ENCODE results near the gene SLC25A14. TPM values are rescaled to one million over a fixed set of nuclear protein-coding genes. Genes with fewer than 3 reads are reported as not detected.

The SLC25A14 gene
- total and polyA plus RNA-seq, 2 experiments from 2014 or later = 8.3 to 14.9 TPM

DNA sequence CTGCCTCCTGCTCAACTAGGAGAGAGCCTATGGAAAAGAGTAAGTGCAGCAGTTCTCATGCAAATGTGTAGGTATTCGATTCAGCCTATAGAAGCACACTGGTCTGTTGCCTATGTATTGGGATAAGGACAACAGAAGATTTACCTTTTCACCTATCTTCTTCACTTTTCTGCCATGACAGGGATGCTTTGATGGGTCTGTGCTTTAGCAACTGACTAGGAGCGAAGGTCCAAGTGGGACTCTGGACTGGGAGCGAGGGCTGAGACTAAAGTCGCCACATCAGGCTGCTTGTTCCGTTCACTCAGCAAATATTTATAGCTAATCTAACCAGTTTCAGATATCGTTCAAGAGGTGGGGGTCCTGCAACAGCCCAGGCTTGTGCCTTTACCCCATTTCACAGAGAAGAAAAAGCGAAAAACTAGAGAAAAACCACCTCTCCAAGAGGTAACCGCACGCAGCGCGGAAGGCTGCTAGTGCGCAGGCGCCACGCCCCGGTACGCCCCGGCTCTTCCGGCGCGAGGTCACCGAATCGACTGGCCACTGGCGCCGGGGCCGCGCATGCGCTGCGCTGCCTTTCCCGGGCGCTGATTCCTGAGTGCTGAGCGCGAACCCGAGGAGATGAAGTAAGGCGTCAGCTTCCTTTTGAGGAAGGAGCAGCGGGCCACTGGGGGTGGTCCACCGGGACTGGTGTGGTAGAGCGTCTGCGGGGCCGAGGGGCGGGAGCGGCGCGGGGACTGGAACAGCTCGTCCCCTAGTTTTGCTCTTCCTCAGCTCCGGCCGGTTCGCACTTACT, 61.9 kb downstream of the SLC25A14 start, which contains the start of gene RBMX2:
TSS of gene RBMX2 (plus strand) at position 573 of the 793 bp plus-strand sequence. CDS start at position 619, 46 bp downstream.
- Mint-ChIP-seq H3K27me3 (ENCODE audit: insufficient read depth, low read depth, poor library complexity) (peaks cover 7% of the 10 kb centered on the region), H3K27ac (peak within 1 kb of the TSS; percentile 94), H3K9me3 (no peaks in the 10 kb centered on the region), H3K4me1 (no peaks in the 10 kb centered on the region), H3K36me3 (ENCODE audit: low read depth) (peaks cover 9% of the 10 kb centered on the region; the same call in 2 of the 3 replicates), H3K4me3 (peak within 1 kb of the TSS; percentile 91)
- Histone ChIP-seq H3K4me1 (ENCODE audit: insufficient read depth) (no peaks in the 10 kb centered on the region), H3K36me3 (ENCODE audit: insufficient read depth) (no peaks in the 10 kb centered on the region), H3K4me3 (peak within 1 kb of the TSS; percentile 79), H3K79me2 (replicated peaks; ENCODE audit: insufficient read depth) (peaks cover 11% of the 10 kb centered on the region), H3K27me3 (ENCODE audit: insufficient read depth) (no peaks in the 10 kb centered on the region), H2AFZ (peak within 1 kb of the TSS; percentile 91), H3K9me2 (ENCODE audit: insufficient read depth) (no peaks in the 10 kb centered on the region), H3F3A (replicated peaks; ENCODE audit: low read depth) (no peaks in the 10 kb centered on the region), H3K27ac (ENCODE audit: low read depth) (peak within 1 kb of the TSS; percentile 78; the same call in 1 of the 2 replicates), H4K20me1 (replicated peaks; ENCODE audit: insufficient read depth) (no peaks in the 10 kb centered on the region), H3K4me2 (peak within 1 kb of the TSS; percentile 89)
- peak; percentile 93 for ATAC-seq
- DNase-seq (ENCODE audit: low spot score) = peak; percentile 76
- peak; percentile 68 for TF ChIP-seq POLR2AphosphoS5 (IDR thresholded peaks at IDR 0.05; ENCODE audit: low read depth)
- no peak for TF ChIP-seq NANOG (IDR thresholded peaks at IDR 0.05; ENCODE audit: borderline replicate concordance)

DNA sequence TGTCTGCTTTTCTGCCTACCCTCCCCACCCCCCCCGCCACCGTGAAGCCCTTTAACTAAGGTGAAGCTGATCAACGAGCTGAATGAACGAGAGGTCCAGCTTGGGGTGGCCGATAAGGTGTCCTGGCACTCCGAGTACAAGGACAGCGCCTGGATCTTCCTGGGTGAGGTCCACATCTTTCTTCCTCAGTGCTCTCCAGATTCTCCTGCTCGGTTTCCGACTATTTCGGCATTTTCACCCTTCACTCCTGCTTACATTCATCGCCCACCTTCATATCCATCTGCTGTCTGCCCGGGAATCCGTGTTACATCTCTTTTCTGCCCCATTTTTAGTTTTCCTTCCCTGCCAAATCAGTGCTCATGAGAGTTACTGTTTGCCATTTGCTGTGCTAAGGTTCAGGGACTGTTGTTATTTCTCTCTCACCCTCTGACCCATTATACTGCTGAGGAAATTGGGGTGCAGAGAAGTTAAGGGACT, 62.5 kb downstream of the SLC25A14 start:
- no peaks in the 10 kb centered on the region for H3F3A ChIP-seq (replicated peaks; ENCODE audit: low read depth)
- no peak; the same call in 2 of the 3 replicates for ATAC-seq
- no peak for TF ChIP-seq CTCF (conservative IDR thresholded peaks at IDR 0.05; ENCODE audit: low read depth in 2 of 2)
- no peak for TF ChIP-seq STAT1 (IDR thresholded peaks at IDR 0.05; ENCODE audit: unreplicated experiment)
- TF ChIP-seq REST (IDR thresholded peaks at IDR 0.05; ENCODE audit: unreplicated experiment) = no peak
- TF ChIP-seq, protein P1, sequence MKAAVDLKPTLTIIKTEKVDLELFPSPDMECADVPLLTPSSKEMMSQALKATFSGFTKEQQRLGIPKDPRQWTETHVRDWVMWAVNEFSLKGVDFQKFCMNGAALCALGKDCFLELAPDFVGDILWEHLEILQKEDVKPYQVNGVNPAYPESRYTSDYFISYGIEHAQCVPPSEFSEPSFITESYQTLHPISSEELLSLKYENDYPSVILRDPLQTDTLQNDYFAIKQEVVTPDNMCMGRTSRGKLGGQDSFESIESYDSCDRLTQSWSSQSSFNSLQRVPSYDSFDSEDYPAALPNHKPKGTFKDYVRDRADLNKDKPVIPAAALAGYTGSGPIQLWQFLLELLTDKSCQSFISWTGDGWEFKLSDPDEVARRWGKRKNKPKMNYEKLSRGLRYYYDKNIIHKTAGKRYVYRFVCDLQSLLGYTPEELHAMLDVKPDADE (IDR thresholded peaks at IDR 0.05) = no peak
- TF ChIP-seq EZH2phosphoT487 (IDR thresholded peaks at IDR 0.05; ENCODE audit: unreplicated experiment) = no peak
- no peak for TF ChIP-seq EZH2 (IDR thresholded peaks at IDR 0.05; ENCODE audit: low read depth, unreplicated experiment)
- TF ChIP-seq NANOG (IDR thresholded peaks at IDR 0.05; ENCODE audit: borderline replicate concordance) = no peak
- TF ChIP-seq JUNB (IDR thresholded peaks at IDR 0.05; ENCODE audit: unreplicated experiment) = no peak
- TF ChIP-seq ZNF331 (CRISPR knock-in tag; IDR thresholded peaks at IDR 0.05; ENCODE audit: low read depth) = no peak
- no peak for TF ChIP-seq ZNF114 (CRISPR knock-in tag; IDR thresholded peaks at IDR 0.05)

More for the DNA sequence above, 62.5 kb downstream of the SLC25A14 start:
- Histone ChIP-seq H4K20me1 (replicated peaks; ENCODE audit: insufficient read depth) (no peaks in the 10 kb centered on the region), H3K36me3 (ENCODE audit: insufficient read depth) (no peaks in the 10 kb centered on the region), H3K4me1 (ENCODE audit: insufficient read depth) (no peaks in the 10 kb centered on the region), H3K4me2 (peak overlapping the region; percentile 89), H3K79me2 (replicated peaks; ENCODE audit: insufficient read depth) (peaks cover 11% of the 10 kb centered on the region), H3K4me3 (peak overlapping the region; percentile 79), H3K27me3 (ENCODE audit: insufficient read depth) (no peaks in the 10 kb centered on the region), H3K9me2 (ENCODE audit: insufficient read depth) (no peaks in the 10 kb centered on the region), H2AFZ (no peak overlapping the region), H3K27ac (ENCODE audit: low read depth) (no peak overlapping the region)
- H3K4me1 Mint-ChIP-seq = no peaks in the 10 kb centered on the region
- no peak for DNase-seq (ENCODE audit: low spot score)
- peaks cover 7% of the 10 kb centered on the region for H3K27me3 Mint-ChIP-seq (ENCODE audit: insufficient read depth, low read depth, poor library complexity)
- no peaks in the 10 kb centered on the region for H3K9me3 Mint-ChIP-seq
- peak overlapping the region; percentile 91 for H3K4me3 Mint-ChIP-seq
- peaks cover 11% of the 10 kb centered on the region; the same call in 2 of the 3 replicates for H3K36me3 Mint-ChIP-seq (ENCODE audit: low read depth)
- peak overlapping the region; percentile 10; the same call in 1 of the 2 replicates for H3K27ac Mint-ChIP-seq

Data from GM23338 (cell line).